ENCODE data around the gene TULP4.
"Not testable (repeated sequence)": the region's sequence is repeated elsewhere in the genome, so short reads cannot be mapped to it uniquely, and the experiment has no call there.

Gene TULP4

DNA sequence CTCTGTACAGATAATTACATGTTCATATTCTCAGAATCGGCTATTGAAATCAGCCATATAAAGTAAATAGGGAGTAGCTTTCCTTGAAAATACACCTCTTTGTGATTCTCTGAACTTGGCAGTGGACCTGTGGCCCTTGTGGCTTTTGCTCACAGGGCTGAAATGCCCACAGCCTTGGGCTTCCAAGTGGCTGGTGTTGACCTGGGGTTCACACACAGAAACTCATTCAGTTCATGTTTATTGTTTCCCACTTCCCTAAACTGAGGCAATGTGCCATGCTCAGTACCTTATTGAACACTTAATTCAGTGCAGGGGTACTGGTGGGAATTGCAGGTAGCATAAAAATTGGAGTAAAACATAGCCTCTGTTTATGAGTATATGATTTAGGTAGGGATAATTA lies 19.1 kb upstream of the TULP4 start:
- H3K4me3 ChIP-seq = no peak overlapping the region
- DNase-seq (ENCODE audit: low spot score) = no peak
- no peak overlapping the region for H3K27ac ChIP-seq
- TF ChIP-seq, protein P1, sequence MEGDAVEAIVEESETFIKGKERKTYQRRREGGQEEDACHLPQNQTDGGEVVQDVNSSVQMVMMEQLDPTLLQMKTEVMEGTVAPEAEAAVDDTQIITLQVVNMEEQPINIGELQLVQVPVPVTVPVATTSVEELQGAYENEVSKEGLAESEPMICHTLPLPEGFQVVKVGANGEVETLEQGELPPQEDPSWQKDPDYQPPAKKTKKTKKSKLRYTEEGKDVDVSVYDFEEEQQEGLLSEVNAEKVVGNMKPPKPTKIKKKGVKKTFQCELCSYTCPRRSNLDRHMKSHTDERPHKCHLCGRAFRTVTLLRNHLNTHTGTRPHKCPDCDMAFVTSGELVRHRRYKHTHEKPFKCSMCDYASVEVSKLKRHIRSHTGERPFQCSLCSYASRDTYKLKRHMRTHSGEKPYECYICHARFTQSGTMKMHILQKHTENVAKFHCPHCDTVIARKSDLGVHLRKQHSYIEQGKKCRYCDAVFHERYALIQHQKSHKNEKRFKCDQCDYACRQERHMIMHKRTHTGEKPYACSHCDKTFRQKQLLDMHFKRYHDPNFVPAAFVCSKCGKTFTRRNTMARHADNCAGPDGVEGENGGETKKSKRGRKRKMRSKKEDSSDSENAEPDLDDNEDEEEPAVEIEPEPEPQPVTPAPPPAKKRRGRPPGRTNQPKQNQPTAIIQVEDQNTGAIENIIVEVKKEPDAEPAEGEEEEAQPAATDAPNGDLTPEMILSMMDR (IDR thresholded peaks at IDR 0.05) = no peak

DNA sequence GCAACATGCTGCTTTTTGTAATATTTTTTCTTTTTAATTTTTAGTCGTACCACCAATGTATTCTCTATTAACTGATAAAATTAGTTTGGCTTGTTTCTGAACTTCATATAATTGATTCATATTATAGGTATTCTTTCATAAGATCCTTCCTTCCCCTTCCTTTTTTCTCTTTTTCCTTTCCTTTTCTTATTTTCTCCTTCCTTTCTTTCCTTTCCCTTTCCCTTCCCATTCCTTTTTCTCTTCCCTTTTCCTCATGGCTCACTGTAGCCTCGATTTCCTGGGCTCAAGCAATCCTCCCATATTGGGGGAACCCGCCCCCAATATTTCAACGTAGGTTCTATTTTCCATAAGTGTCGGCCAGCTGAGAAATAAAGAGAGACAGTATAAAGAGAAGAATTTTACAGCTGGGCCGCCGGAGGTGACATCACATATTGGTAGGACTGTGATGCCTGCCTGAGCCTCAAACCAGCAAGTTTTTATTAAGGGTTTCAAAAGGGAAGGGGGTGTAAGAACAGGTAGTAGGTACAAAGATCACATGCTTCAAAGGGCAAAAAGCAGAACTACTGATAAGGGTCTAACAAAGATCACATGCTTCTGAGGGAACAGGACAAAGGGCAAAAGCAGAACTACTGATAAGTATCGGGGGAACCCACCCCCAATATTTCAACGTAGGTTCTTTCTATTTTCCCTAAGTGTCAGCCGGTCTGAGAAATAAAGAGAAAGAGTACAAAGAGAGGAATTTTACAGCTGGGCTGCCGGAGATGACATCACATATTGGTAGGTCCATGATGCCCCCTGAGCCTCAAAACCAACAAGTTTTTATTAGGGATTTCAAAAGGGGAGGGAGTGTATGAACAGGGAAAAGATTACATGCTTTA lies 16.1 kb upstream of the TULP4 start:
- not testable (repeated sequence) for H3K4me3 ChIP-seq; DNase-seq (ENCODE audit: low spot score); H3K27ac ChIP-seq

DNA sequence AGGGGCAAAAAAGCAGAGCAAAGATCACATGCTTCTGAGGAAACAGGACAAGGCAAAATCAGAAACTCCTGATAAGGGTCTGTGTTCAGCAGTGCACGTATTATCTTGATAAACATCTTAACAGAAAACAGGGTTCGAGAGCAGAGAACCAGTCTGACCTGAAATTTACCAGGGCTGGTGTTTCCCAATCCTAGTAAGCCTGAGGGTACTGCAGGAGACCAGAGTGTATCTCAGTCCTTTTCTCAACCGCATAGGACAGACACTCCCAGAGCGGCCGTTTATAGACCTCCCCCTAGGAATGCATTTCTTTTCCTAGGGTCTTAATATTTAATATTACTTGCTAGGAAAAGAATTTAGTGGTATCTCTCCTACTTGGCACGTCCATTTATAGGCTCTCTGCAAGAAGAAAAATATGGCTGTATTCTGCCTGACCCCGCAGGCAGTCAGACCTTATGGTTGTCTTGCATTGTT lies 15.4 kb upstream of the TULP4 start:
- not testable (repeated sequence) for DNase-seq (ENCODE audit: low spot score); H3K27ac ChIP-seq; H3K4me3 ChIP-seq

DNA sequence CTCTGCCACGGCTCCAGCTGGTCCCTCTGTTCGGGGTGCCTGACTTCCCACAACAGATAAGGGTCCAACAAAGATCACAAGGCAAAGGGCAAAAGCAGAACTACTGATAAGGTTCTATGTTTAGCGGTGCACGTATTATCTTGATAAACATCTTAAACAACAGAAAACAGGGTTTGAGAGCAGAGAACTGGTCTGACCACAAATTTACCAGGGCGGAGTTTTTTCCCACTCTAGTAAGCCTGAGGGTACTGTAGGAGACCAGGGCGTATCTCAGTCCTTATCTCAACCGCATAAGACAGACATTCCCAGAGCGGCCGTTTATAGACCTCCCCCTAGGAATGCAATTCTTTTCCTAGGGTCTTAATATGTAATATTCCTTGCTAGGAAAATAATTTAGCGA lies 14.6 kb upstream of the TULP4 start:
- not testable (repeated sequence) for H3K27ac ChIP-seq; H3K4me3 ChIP-seq; DNase-seq (ENCODE audit: low spot score)

DNA sequence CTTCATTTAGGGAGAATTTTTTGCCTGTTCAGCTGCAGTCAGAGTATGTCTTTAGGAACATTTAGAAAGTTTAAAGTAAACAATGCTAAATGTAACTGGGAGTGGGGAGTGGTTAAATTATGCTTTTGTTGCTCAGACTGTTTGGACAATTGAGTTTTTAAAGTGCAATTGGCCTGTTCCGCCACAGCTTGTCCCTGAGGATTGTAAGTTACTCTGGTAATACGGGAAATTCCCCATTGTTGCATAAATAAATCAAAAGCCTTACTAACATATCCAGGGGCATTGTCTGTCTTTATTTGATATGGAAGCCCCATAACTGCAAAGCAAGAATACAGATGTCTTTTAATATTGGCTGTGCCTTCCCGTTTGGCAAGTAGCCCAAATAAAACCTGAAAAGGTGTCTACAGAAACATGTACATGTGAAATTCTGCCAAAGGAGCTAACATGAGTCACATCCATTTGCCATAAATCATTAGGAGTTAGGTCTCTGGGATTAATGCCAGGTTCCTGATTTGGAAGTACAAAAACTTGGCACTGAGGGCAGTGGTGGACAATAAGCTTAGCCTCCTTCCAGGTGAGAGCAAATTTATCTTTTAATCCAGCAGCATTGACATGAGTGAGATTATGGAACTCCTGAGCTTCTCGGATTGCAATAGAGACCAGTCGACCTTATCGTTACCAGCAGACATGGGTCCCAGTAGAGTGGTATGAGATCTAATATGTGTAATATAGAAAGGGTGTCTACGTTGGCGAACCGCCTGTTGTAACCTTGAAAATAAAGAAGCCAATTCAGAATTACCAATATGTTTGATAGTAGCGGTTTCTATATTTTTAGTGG lies 11.7 kb upstream of the TULP4 start:
- DNase-seq (ENCODE audit: low spot score); H3K27ac ChIP-seq; H3K4me3 ChIP-seq: not testable (repeated sequence)

DNA sequence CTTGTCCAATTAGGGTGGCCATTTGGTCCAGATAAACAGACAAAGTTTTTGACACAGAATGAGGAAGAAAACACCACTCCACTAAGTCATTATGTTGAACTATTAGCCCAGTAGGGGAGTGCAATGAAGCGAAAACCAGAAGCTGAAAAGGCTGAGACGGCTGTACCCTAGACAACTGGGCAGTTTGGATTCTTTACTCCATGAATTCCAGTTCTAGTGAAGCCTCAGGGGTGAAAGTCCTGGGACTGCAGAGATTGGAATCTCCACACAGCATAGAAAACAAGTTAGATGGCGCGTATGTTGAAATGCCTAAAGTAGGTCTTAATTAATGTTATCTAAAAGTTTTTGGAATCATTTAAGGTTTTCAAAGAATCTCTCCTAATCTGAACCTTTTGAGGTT lies 10.7 kb upstream of the TULP4 start:
- not testable (repeated sequence) for H3K4me3 ChIP-seq; H3K27ac ChIP-seq; DNase-seq (ENCODE audit: low spot score)

DNA sequence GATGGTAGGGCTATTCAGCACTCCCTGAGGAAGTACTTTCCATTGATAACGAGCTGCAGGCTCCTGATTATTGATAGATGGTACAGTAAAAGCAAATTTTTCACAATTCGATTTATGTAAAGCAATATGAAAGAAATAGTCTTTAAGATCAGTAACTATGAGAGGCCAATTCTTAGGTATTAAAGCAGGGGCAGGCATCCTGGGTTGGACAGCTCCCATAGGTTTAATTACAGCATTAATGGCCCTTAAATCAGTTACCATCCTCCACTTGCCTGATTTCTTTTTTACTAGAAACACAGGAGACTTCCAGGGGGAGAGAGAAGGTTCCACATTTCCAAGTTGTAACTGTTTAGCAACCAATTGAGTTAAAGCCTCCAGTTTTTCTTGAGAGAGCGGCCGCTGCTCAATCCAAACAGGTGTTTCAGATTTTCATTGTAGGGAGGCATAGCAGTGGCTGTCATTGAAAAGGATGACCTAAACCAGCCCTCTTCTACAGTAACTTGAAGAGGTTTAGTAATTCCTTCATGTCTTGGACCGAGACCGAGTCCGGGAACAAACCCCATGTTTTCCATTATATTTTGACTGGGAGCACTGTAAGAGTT lies 10.0 kb upstream of the TULP4 start:
- not testable (repeated sequence) for H3K27ac ChIP-seq; DNase-seq (ENCODE audit: low spot score); H3K4me3 ChIP-seq

DNA sequence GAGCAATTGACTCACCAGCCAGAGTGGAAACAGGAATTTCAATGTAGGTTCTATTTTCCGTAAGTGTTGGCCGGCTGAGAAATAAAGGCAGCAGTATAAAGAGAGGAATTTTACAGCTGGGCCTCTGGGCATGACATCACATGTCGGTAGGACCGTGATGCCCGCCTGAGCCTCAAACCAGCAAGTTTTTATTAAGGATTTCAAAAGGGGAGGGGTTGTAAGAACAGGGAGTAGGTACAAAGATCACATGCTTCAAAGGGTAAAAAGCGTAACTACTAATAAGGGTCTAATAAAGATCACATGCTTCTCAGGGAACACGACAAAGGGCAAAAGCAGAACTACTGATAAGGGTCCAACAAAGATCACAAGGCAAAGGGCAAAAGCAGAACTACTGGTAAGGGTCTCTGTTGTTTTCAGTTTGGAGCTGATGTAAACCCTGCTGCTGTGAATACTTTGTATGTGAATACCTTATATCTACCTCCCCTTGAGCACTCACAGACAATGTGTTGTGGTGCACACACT lies 9.0 kb upstream of the TULP4 start:
- TF ChIP-seq, protein P1 (IDR thresholded peaks at IDR 0.05) = no peak
- Histone ChIP-seq H3K4me3 (no peak overlapping the region), H3K27ac (no peak overlapping the region)
- DNase-seq (ENCODE audit: low spot score) = no peak

DNA sequence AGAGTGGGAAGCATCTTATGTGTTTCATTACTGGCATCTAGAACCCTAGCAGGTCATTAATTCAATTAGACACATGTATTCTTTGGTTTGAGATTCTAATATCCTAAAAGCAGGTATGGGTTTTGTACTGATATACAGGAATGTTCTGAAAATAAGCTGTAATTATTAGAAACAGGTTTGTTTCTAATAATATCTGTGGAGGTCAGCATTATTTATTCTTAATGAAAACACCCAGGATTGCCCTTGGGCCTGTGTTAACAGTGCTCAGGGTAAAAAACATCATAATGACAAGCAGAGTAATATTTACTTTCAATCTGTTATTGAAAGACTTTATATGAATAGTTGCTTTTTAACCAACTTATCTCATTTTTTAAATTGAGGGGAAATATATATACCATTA lies 8.0 kb upstream of the TULP4 start:
- H3K27ac ChIP-seq = no peak overlapping the region
- DNase-seq (ENCODE audit: low spot score) = no peak
- TF ChIP-seq, protein P1 (IDR thresholded peaks at IDR 0.05) = no peak
- no peak overlapping the region for H3K4me3 ChIP-seq

DNA sequence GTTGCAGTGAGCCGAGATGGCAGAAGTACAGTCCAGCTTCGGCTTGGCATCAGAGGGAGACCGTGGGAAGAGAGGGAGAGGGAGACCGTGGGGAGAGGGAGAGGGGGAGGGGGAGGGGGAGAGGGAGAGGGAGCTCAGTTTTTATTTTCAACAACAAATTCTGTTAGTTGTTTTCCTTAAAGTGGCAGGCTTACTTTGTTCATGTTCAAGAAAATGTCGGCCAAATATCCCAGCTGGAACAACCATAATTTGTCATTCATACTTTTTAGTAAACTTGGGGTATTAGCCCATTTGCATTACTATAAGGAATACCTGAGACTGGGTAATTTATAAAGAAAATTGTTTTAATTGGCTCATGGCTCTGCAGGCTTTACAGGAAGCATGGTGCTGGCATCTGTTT lies 2.5 kb upstream of the TULP4 start:
- DNase-seq (ENCODE audit: low spot score) = no peak
- TF ChIP-seq, protein P1 (IDR thresholded peaks at IDR 0.05) = no peak
- no peak overlapping the region for H3K27ac ChIP-seq
- no peak overlapping the region for H3K4me3 ChIP-seq

Measured in coronary artery (tissue), 2 donors.